GM13976 (cell line): Measurements from ENCODE around the gene ZNF396.

ENCODE experiments used
- DNase-seq: peaks from one replicate; pipeline ENCODE4 v3.0.0; 2012; ENCODE audit warnings: low spot score
- CTCF ChIP-seq: IDR thresholded peaks from 2 replicates; pipeline ENCODE4 v1.5.1; 2012; ENCODE audit warnings: borderline replicate concordance, mild to moderate bottlenecking; ENCODE audit not compliant: insufficient read depth; ENCODE audit errors: extremely low read depth, missing control alignments, control extremely low read depth
- in situ Hi-C: fragments of 300-500 bp; cut with MboI; formaldehyde crosslinking; loops from one replicate; pipeline ENCODE4 v1.12.0; 2022; ENCODE audit warnings: low sequenced_read_pairs, mixed read lengths, inconsistent platforms; ENCODE audit not compliant: unreplicated experiment

The ZNF396 gene

GRCh38 chr18:35334821-35335220, 42.3 kb downstream of the ZNF396 start:
- DNase-seq: no peak
- in situ Hi-C loops: no loop called here
- no peak for TF ChIP-seq CTCF

GRCh38 chr18:35334212-35334611, 42.9 kb downstream of the ZNF396 start:
- no peak for TF ChIP-seq CTCF
- no peak for DNase-seq
- in situ Hi-C loops: no loop called here

GRCh38 chr18:35331367-35332087, 45.6 kb downstream of the ZNF396 start:
- no peak for DNase-seq
- in situ Hi-C loops: no loop called here

GRCh38 chr18:35328868-35329267, 48.3 kb downstream of the ZNF396 start:
- in situ Hi-C loops: no loop called here
- DNase-seq: no peak
- no peak for TF ChIP-seq CTCF

More at GRCh38 chr18:35331367-35332087, 45.6 kb downstream of the ZNF396 start:
- TF ChIP-seq CTCF: no peak

- DNase-seq: no peak
- TF ChIP-seq CTCF: no peak
- in situ Hi-C loops: no loop called here
Measured at GRCh38 chr18:35326695-35327387, 50.3 kb downstream of the ZNF396 start.

- TF ChIP-seq CTCF: no peak
- in situ Hi-C loops: no loop called here
- no peak for DNase-seq
Measured at GRCh38 chr18:35324926-35325655, 52.0 kb downstream of the ZNF396 start.
